GM21390 (cell line): ENCODE results near the gene MAN1B1.
"Not testable (repeated sequence)": the region's sequence is repeated elsewhere in the genome, so short reads cannot be mapped to it uniquely, and the experiment has no call there.

Experiments
- ATAC-seq: cut with Tn5 transposase; IDR thresholded peaks from one replicate; pipeline ENCODE4 v1.9.1; 2021; ENCODE audit not compliant: unreplicated experiment

Gene MAN1B1

GRCh38 chr9:137052998-137053943, 33.5 kb upstream of the MAN1B1 start:
- no peak for ATAC-seq

- ATAC-seq, result no peak
Measured at GRCh38 chr9:137053944-137054931, 32.5 kb upstream of the MAN1B1 start, which contains the start of gene ENTPD2. Gene ENTPD2 (minus strand): TSS chr9:137054061. CDS start chr9:137053997, 64 bp downstream.

GRCh38 chr9:137054932-137055384, 31.8 kb upstream of the MAN1B1 start:
- no peak for ATAC-seq

- ATAC-seq, result no peak
Measured at GRCh38 chr9:137055385-137056364, 31.1 kb upstream of the MAN1B1 start.

- no peak for ATAC-seq
Measured at GRCh38 chr9:137056739-137057415, 29.9 kb upstream of the MAN1B1 start.

- no peak for ATAC-seq
Measured at GRCh38 chr9:137057545-137057944, 29.2 kb upstream of the MAN1B1 start.

- ATAC-seq, result no peak
Measured at GRCh38 chr9:137058521-137059234, 28.1 kb upstream of the MAN1B1 start.

- no peak for ATAC-seq
Measured at GRCh38 chr9:137062384-137062783, 24.4 kb upstream of the MAN1B1 start.

GRCh38 chr9:137062798-137063197, 24.0 kb upstream of the MAN1B1 start:
- ATAC-seq, result not testable (repeated sequence)

GRCh38 chr9:137063311-137064026, 23.3 kb upstream of the MAN1B1 start:
- ATAC-seq, result no peak

GRCh38 chr9:137064027-137064879, 22.5 kb upstream of the MAN1B1 start:
- ATAC-seq, result no peak

- ATAC-seq, result no peak
Measured at GRCh38 chr9:137064880-137065164, 22.0 kb upstream of the MAN1B1 start.

- ATAC-seq, result no peak
Measured at GRCh38 chr9:137065336-137065967, 21.3 kb upstream of the MAN1B1 start.

- no peak for ATAC-seq
Measured at GRCh38 chr9:137066096-137066861, 20.5 kb upstream of the MAN1B1 start.

- no peak for ATAC-seq
Measured at GRCh38 chr9:137067860-137068538, 18.8 kb upstream of the MAN1B1 start.
